HepG2 (cell line): ENCODE results near the gene PIBF1. TPM values are rescaled to one million over a fixed set of nuclear protein-coding genes. Genes with fewer than 3 reads are reported as not detected.
A peak's percentile ranks its signal among the peaks of the same experiment; 100 is the strongest.

Experiments
- ATAC-seq: fragments of 200-7000 bp; cut with Tn5 transposase; 3 replicates; pipeline ENCODE4 v1.9.1; 2020; ENCODE audit warnings: mild to moderate bottlenecking, moderate library complexity
- BruUV-seq: library from RNA; stranded (reverse); fragments of 400-500 nt; replicated peaks from 2 replicates; lab custom pipeline; 2021; lab: Mats Ljungman, UMichigan
- CTCF ChIA-PET: fragments of 300-600 bp; formaldehyde crosslinking; extraction: SDS; loops from one replicate; lab custom pipeline; 2021; ENCODE audit warnings: low total read pairs, inconsistent platforms, low intra/inter-chr PET ratio; lab: Yijun Ruan, JAX
- POLR2A ChIA-PET: fragments of 350-600 bp; sonication (Branson Sonifier 250); formaldehyde crosslinking; loops from one replicate; lab custom pipeline; 2020; ENCODE audit warnings: antibody characterized with exemption, inconsistent platforms; lab: Yijun Ruan, JAX
- DNase-seq: peaks from one replicate; pipeline ENCODE4 v3.0.0-alpha.2; 2015; ENCODE audit warnings: low spot score
- FAIRE-seq: peaks from 3 replicates; lab custom pipeline; 2011; peaks lifted over from hg19 to GRCh38; lab: Jason Lieb, UNC
- H2AFZ ChIP-seq: one replicate; pipeline ENCODE4 v1.6.1; 2011; ENCODE audit warnings: low read length, inconsistent platforms
- H3K27ac ChIP-seq: fragments of 300-600 bp; 3 replicates; pipeline ENCODE4 v1.8.0; 2011; ENCODE audit warnings: mixed run types, mild to moderate bottlenecking, mixed read lengths, low read length, inconsistent platforms; ENCODE audit not compliant: insufficient read depth; ENCODE audit errors: extremely low read length
- H3K27me3 ChIP-seq, 2 experiments: fragments of 200-600 bp in 1 of 2; 2 replicates in 1 of 2; 3 replicates in 1 of 2; pipeline versions ENCODE4 v1.6.0 to v1.8.0; 2011; ENCODE audit warnings: low read length in 2 of 2, mild to moderate bottlenecking in 2 of 2, moderate library complexity in 2 of 2, inconsistent platforms in 1 of 2; ENCODE audit not compliant: insufficient read depth in 2 of 2, control insufficient read depth in 1 of 2
- H3K36me3 ChIP-seq, 2 experiments: fragments of 200-600 bp in 1 of 2; replicated peaks in 1 of 2; 2 replicates in 1 of 2; 3 replicates in 1 of 2; pipeline versions ENCODE4 v1.5.1 to v1.8.0; 2011; ENCODE audit warnings: low read length in 2 of 2, inconsistent platforms in 1 of 2; ENCODE audit not compliant: insufficient read depth in 2 of 2, control insufficient read depth in 1 of 2
- H3K4me1 ChIP-seq: 2 replicates; pipeline ENCODE4 v1.5.1; 2012; ENCODE audit warnings: low read length, inconsistent platforms; ENCODE audit not compliant: insufficient read depth
- H3K4me2 ChIP-seq: 2 replicates; pipeline ENCODE4 v1.6.0; 2011; ENCODE audit warnings: low read depth, low read length, inconsistent platforms
- H3K4me3 ChIP-seq, 3 experiments: fragments of 200-600 bp in 1 of 3; sonication (generic), shearing (Covaris generic) in 1 of 3; replicated peaks in 1 of 3; 2 replicates each; pipeline ENCODE4 v1.5.1; 2011 to 2016; ENCODE audit warnings: low read length in 3 of 3, inconsistent platforms in 2 of 3, low read depth in 2 of 3, mild to moderate bottlenecking in 2 of 3, control low read depth in 1 of 3, mixed read lengths in 1 of 3; ENCODE audit not compliant: insufficient read depth in 1 of 3
- H3K79me2 ChIP-seq: one replicate; pipeline ENCODE4 v1.6.1; 2011; ENCODE audit warnings: low read length, inconsistent platforms; ENCODE audit not compliant: insufficient read depth
- H3K9ac ChIP-seq: 2 replicates; pipeline ENCODE4 v1.6.0; 2011; ENCODE audit warnings: mild to moderate bottlenecking, low read depth, low read length, inconsistent platforms; ENCODE audit not compliant: insufficient read depth
- H3K9me3 ChIP-seq: 2 replicates; pipeline ENCODE4 v1.5.1; 2012; ENCODE audit warnings: mild to moderate bottlenecking, low read length
- H4K20me1 ChIP-seq: 2 replicates; pipeline ENCODE4 v1.6.0; 2011; ENCODE audit warnings: inconsistent platforms, mild to moderate bottlenecking, low read length, moderate library complexity; ENCODE audit not compliant: insufficient read depth
- AGO2 ChIP-seq: fragments of 200-400 bp; formaldehyde crosslinking; optimal IDR thresholded peaks from 2 replicates; pipeline ENCODE3; 2017; ENCODE audit warnings: mild to moderate bottlenecking, low read depth, low read length, moderate library complexity
- ATF2 ChIP-seq: sonication (generic); formaldehyde crosslinking; IDR thresholded peaks from 2 replicates; pipeline ENCODE4 v1.4.0; 2020; ENCODE audit warnings: missing genetic modification reagents
- BRF2 ChIP-seq: sonication (generic); formaldehyde crosslinking; IDR thresholded peaks from 2 replicates; pipeline ENCODE4 v1.8.1; 2022; ENCODE audit warnings: mild to moderate bottlenecking, missing genetic modification reagents
- HNRNPL ChIP-seq: fragments of 200-400 bp; formaldehyde crosslinking; IDR thresholded peaks from 2 replicates; pipeline ENCODE4 v1.6.1; 2017; ENCODE audit warnings: mild to moderate bottlenecking, low read depth, low read length
- PHF8 ChIP-seq: sonication (generic); formaldehyde crosslinking; IDR thresholded peaks from 2 replicates; pipeline ENCODE4 v1.5.0; 2020; ENCODE audit warnings: missing genetic modification reagents
- SUZ12 ChIP-seq: fragments of 150-350 bp; IDR thresholded peaks from 2 replicates; pipeline ENCODE4 v1.6.1; 2014; ENCODE audit warnings: low read depth, low read length
- TERF1 ChIP-seq: sonication (generic); formaldehyde crosslinking; IDR thresholded peaks from 2 replicates; pipeline ENCODE4 v1.8.0; 2022; ENCODE audit warnings: mild to moderate bottlenecking, missing genetic modification reagents, moderate library complexity
- TFDP1 ChIP-seq: IDR thresholded peaks from 2 replicates; pipeline ENCODE4 v1.6.1; 2016; ENCODE audit warnings: missing compliant biosample characterization, missing genetic modification reagents, borderline replicate concordance
- THAP8 ChIP-seq: sonication (generic); formaldehyde crosslinking; IDR thresholded peaks from 2 replicates; pipeline ENCODE4 v1.5.1; 2020; ENCODE audit warnings: missing genetic modification reagents, mild to moderate bottlenecking, borderline replicate concordance
- THYN1 ChIP-seq: sonication (generic); formaldehyde crosslinking; IDR thresholded peaks from 2 replicates; pipeline ENCODE4 v1.8.1; 2023; ENCODE audit warnings: low read depth, mild to moderate bottlenecking, moderate library complexity, missing genetic modification reagents, borderline replicate concordance
- YY1 ChIP-seq: IDR thresholded peaks from 2 replicates; pipeline ENCODE4 v1.6.1; 2011; ENCODE audit warnings: low read length, low read depth, moderate library complexity, mild to moderate bottlenecking; ENCODE audit not compliant: insufficient read depth, insufficient replicate concordance
- ZIK1 ChIP-seq: sonication (generic); formaldehyde crosslinking; IDR thresholded peaks from 2 replicates; pipeline ENCODE4 v1.5.0; 2020; ENCODE audit warnings: mild to moderate bottlenecking, low read depth, missing genetic modification reagents, borderline replicate concordance
- ZNF136 ChIP-seq: sonication (generic); formaldehyde crosslinking; IDR thresholded peaks from 2 replicates; pipeline ENCODE4 v1.8.1; 2022; ENCODE audit warnings: low read depth, mild to moderate bottlenecking, moderate library complexity, missing genetic modification reagents
- ZNF207 ChIP-seq: fragments of 450-650 bp; IDR thresholded peaks from 2 replicates; pipeline ENCODE4 v1.6.1; 2016; ENCODE audit warnings: antibody characterized with exemption, borderline replicate concordance
- ZNF253 ChIP-seq: sonication (generic); formaldehyde crosslinking; IDR thresholded peaks from 2 replicates; pipeline ENCODE4 v1.8.0; 2022; ENCODE audit warnings: mild to moderate bottlenecking, missing genetic modification reagents, borderline replicate concordance
- ZNF552 ChIP-seq: sonication (generic); formaldehyde crosslinking; IDR thresholded peaks from 2 replicates; pipeline ENCODE4 v1.9.0; 2022; ENCODE audit warnings: missing genetic modification reagents, mild to moderate bottlenecking, borderline replicate concordance
- ZNF678 ChIP-seq: sonication (generic); formaldehyde crosslinking; IDR thresholded peaks from 2 replicates; pipeline ENCODE4 v1.4.0; 2020; ENCODE audit warnings: mild to moderate bottlenecking, missing genetic modification reagents
- ZNF768 ChIP-seq: sonication (generic); formaldehyde crosslinking; IDR thresholded peaks from 2 replicates; pipeline ENCODE4 v1.4.0; 2020; ENCODE audit warnings: missing genetic modification reagents
- WGBS: methylation state at CpG from one replicate; pipeline ENCODE4 v1.1.6; 2017; ENCODE audit warnings: low lambda C conversion rate; 5-methylcytosine and 5-hydroxymethylcytosine counted together
- in situ Hi-C: cut with HindIII; loops from 2 replicates; pipeline ENCODE4 v1.10.0; 2017; ENCODE audit warnings: low pct_unique_long_range_greater_than_20kb; ENCODE audit not compliant: extremely low pct_ligation_motif_present
- intact Hi-C: fragments of 100-400 bp; cut with micrococcal nuclease; formaldehyde crosslinking; loops from one replicate; pipeline ENCODE4 v1.10.0; 2022; ENCODE audit not compliant: unreplicated experiment
- polyA plus RNA-seq, 8 experiments: library from polyadenylated mRNA; depleted of rRNA in 3 of 8; stranded (reverse) in 7 of 8; unstranded in 1 of 8; fragments of >200 nt; fragmentation: Illumina TruSeq in 4 of 8; extraction: Trizol in 4 of 8; gene quantifications; 2 replicates each; pipeline versions ENCODE4 v1.2.1 to v1.2.3, GENCODE V29; 2011 to 2016; ENCODE audit warnings: low read depth in 4 of 8, missing spikeins in 1 of 8, mixed read lengths in 1 of 8; ENCODE audit not compliant: insufficient read depth in 1 of 8
- total RNA-seq, 5 experiments: library from RNA; depleted of rRNA; stranded (reverse); fragments of >200 nt; fragmentation: Illumina TruSeq; extraction: Trizol; gene quantifications; 2 replicates each; pipeline ENCODE4 v1.2.3, GENCODE V29; 2016; ENCODE audit warnings: low read depth in 1 of 5

Gene PIBF1
- total and polyA plus RNA-seq, 2 of the 13 experiments (the other 11 are each of a cell fraction or from before 2014, with no cell fraction given), result 4.2 to 15.8 TPM

GRCh38 chr13:72850959-72851677 lies 69.2 kb downstream of the PIBF1 start:
- no peak overlapping the region for H3K4me3 ChIP-seq
- H3K79me2 ChIP-seq, result no peaks in the 10 kb centered on the region
- FAIRE-seq (no peak), DNase-seq (no peak), ATAC-seq (no peak; the same call in 2 of the 3 replicates)
- H3K4me2 ChIP-seq, result no peak overlapping the region
- in situ Hi-C loops, result no loop called here
- no peaks in the 10 kb centered on the region for H3K9me3 ChIP-seq
- H3K27ac ChIP-seq, result no peak overlapping the region
- 0 out of 2 replicates have a peak, but pooled peaks cover 5% of the 10 kb centered on the region for H3K4me1 ChIP-seq
- no peaks in the 10 kb centered on the region; the same call in 1 of the 2 replicates for H4K20me1 ChIP-seq
- ChIA-PET POLR2A (no interaction called here), CTCF (no interaction called here)
- peaks cover 7 to 18% of the 10 kb centered on the region in 2 experiments; a peak in 4 of 5 replicates for H3K36me3 ChIP-seq
- H3K9ac ChIP-seq, result no peak overlapping the region
- intact Hi-C loops, result no loop called here
- 97% methylated on average over 15 of the region's 18 CpGs for WGBS
- H3K27me3 ChIP-seq, result no peaks in the 10 kb centered on the region
- BruUV-seq, result no TSS peak
- H2AFZ ChIP-seq, result no peak overlapping the region
- no peak for TF ChIP-seq ZNF136 (CRISPR knock-in tag)
- TF ChIP-seq PHF8 (CRISPR knock-in tag), result no peak
- no peak for TF ChIP-seq ATF2 (CRISPR knock-in tag)
- TF ChIP-seq ZIK1, result no peak
- no peak for TF ChIP-seq THAP8 (CRISPR knock-in tag)
- no peak for TF ChIP-seq ZNF552 (CRISPR knock-in tag)
- TF ChIP-seq BRF2 (CRISPR knock-in tag), result no peak
- TF ChIP-seq HNRNPL, result 0 out of 2 replicates have a peak, but pooled peaks have one; percentile 49
- TF ChIP-seq ZNF768 (CRISPR knock-in tag), result 0 out of 2 replicates have a peak, but pooled peaks have one; percentile 11
- TF ChIP-seq THYN1 (CRISPR knock-in tag), result no peak
- TF ChIP-seq AGO2, result peak; percentile 21
- TF ChIP-seq ZNF207, result no peak
- TF ChIP-seq SUZ12, result no peak
- no peak for TF ChIP-seq ZNF253 (CRISPR knock-in tag)
- no peak for TF ChIP-seq YY1
- no peak for TF ChIP-seq ZNF678
- no peak for TF ChIP-seq TERF1 (CRISPR knock-in tag)
- TF ChIP-seq TFDP1 (CRISPR knock-in tag), result no peak
